Neural cell (in vitro differentiated cells): ENCODE measurements around the gene AKAP6. TPM values are rescaled to one million over a fixed set of nuclear protein-coding genes. Genes with fewer than 3 reads are reported as not detected.

Experiments used
- H2AFZ ChIP-seq: fragments of 200-600, 300-800 bp; sonication (generic), shearing (Covaris generic); 2 replicates; pipeline ENCODE4 v1.6.0; 2014; ENCODE audit warnings: low read depth, mild to moderate bottlenecking, antibody characterized with exemption, low read length, moderate library complexity
- H3F3A ChIP-seq: fragments of 200-600 bp; shearing (Covaris generic); 2 replicates; pipeline ENCODE4 v1.6.1; 2016; ENCODE audit warnings: mild to moderate bottlenecking, moderate library complexity, mixed read lengths, antibody characterized with exemption, low read length; ENCODE audit not compliant: insufficient read depth, poor library complexity, severe bottlenecking
- H3K27ac ChIP-seq: fragments of 200-600, 300-800 bp; sonication (generic), shearing (Covaris generic); 2 replicates; pipeline ENCODE4 v1.5.1; 2014; ENCODE audit warnings: mild to moderate bottlenecking, low read length, moderate library complexity
- H3K27me3 ChIP-seq: fragments of 300-800, 200-600 bp; sonication (generic), shearing (Covaris generic); 2 replicates; pipeline ENCODE4 v1.6.0; 2014; ENCODE audit warnings: mild to moderate bottlenecking, low read depth, low read length, moderate library complexity; ENCODE audit not compliant: insufficient read depth
- H3K36me3 ChIP-seq: fragments of 300-800, 200-600 bp; sonication (generic), shearing (Covaris generic); 2 replicates; pipeline ENCODE4 v1.5.1; 2014; ENCODE audit warnings: mild to moderate bottlenecking, antibody characterized with exemption, low read length, moderate library complexity; ENCODE audit not compliant: insufficient read depth
- H3K4me2 ChIP-seq: fragments of 300-800, 200-600 bp; sonication (generic), shearing (Covaris generic); 2 replicates; pipeline ENCODE4 v1.6.0; 2014; ENCODE audit warnings: mild to moderate bottlenecking, low read length
- H3K4me3 ChIP-seq: fragments of 300-800, 200-600 bp; sonication (generic), shearing (Covaris generic); 2 replicates; pipeline ENCODE4 v1.5.1; 2014; ENCODE audit warnings: mild to moderate bottlenecking, low read length, moderate library complexity
- H3K79me2 ChIP-seq: fragments of 200-600 bp; shearing (Covaris generic); replicated peaks from 2 replicates; pipeline ENCODE4 v1.6.0; 2014; ENCODE audit warnings: mild to moderate bottlenecking, low read length, moderate library complexity; ENCODE audit not compliant: insufficient read depth
- H3K9ac ChIP-seq: fragments of 300-800, 200-600 bp; sonication (generic), shearing (Covaris generic); 2 replicates; pipeline ENCODE4 v1.6.1; 2016; ENCODE audit warnings: mild to moderate bottlenecking, low read length, mixed read lengths
- H3K9me2 ChIP-seq: fragments of 200-600 bp; shearing (Covaris generic); 2 replicates; pipeline ENCODE4 v1.6.1; 2016; ENCODE audit warnings: mild to moderate bottlenecking, low read length, mixed read lengths; ENCODE audit not compliant: insufficient read depth
- H3K9me3 ChIP-seq: fragments of 200-600, 300-800 bp; sonication (generic), shearing (Covaris generic); 2 replicates; pipeline ENCODE4 v1.6.1; 2016; ENCODE audit warnings: mild to moderate bottlenecking, mixed run types, low read length, moderate library complexity, mixed read lengths
- H4K20me1 ChIP-seq: fragments of 200-600 bp; shearing (Covaris generic); 2 replicates; pipeline ENCODE4 v1.6.1; 2016; ENCODE audit warnings: mild to moderate bottlenecking, mixed run types; ENCODE audit not compliant: insufficient read depth
- EP300 ChIP-seq: fragments of 450-650 bp; conservative IDR thresholded peaks from 2 replicates; pipeline ENCODE4 v1.6.1; 2014; ENCODE audit warnings: antibody characterized with exemption, mild to moderate bottlenecking, moderate library complexity; ENCODE audit not compliant: poor library complexity, severe bottlenecking
- EZH2 ChIP-seq: fragments of 200-600, 300-800 bp; shearing (Covaris generic), sonication (generic); IDR thresholded peaks from 2 replicates; pipeline ENCODE4 v1.6.1; 2014; ENCODE audit warnings: antibody characterized with exemption, low read length, borderline replicate concordance, mild to moderate bottlenecking; ENCODE audit not compliant: insufficient read depth, poor library complexity, severe bottlenecking
- MXI1 ChIP-seq: fragments of 450-650 bp; conservative IDR thresholded peaks from 2 replicates; pipeline ENCODE4 v1.6.1; 2014; ENCODE audit warnings: antibody characterized with exemption, mild to moderate bottlenecking; ENCODE audit not compliant: poor library complexity, severe bottlenecking
- POLR2AphosphoS5 ChIP-seq: IDR thresholded peaks from 2 replicates; pipeline ENCODE4 v1.6.1; 2012
- RAD21 ChIP-seq: fragments of 450-650 bp; conservative IDR thresholded peaks from 2 replicates; pipeline ENCODE4 v1.6.1; 2014; ENCODE audit warnings: antibody characterized with exemption, mild to moderate bottlenecking, moderate library complexity
- SMC3 ChIP-seq: fragments of 450-650 bp; conservative IDR thresholded peaks from 2 replicates; pipeline ENCODE4 v1.6.1; 2014; ENCODE audit warnings: antibody characterized with exemption, mild to moderate bottlenecking, moderate library complexity; ENCODE audit not compliant: poor library complexity
- TAF1 ChIP-seq: IDR thresholded peaks from 2 replicates; pipeline ENCODE4 v1.6.1; 2012; ENCODE audit warnings: low read depth
- polyA plus RNA-seq: library from polyadenylated mRNA; depleted of rRNA; stranded (reverse); fragments of >200 nt; gene quantifications from 2 replicates; pipeline ENCODE4 v1.2.3, GENCODE V29; 2014
- TF ChIP-seq, protein P1 (sequence below): IDR thresholded peaks from 2 replicates; pipeline ENCODE4 v1.6.1; 2012; ENCODE audit warnings: borderline replicate concordance
- TF ChIP-seq, protein P2 (sequence below): fragments of 450-650 bp; IDR thresholded peaks from 2 replicates; pipeline ENCODE4 v1.5.1; 2014; ENCODE audit warnings: antibody characterized with exemption, mild to moderate bottlenecking, moderate library complexity; ENCODE audit not compliant: poor library complexity, severe bottlenecking

AKAP6 gene
- polyA plus RNA-seq, 1 donor from 2014 or later: 15.8 TPM

DNA sequence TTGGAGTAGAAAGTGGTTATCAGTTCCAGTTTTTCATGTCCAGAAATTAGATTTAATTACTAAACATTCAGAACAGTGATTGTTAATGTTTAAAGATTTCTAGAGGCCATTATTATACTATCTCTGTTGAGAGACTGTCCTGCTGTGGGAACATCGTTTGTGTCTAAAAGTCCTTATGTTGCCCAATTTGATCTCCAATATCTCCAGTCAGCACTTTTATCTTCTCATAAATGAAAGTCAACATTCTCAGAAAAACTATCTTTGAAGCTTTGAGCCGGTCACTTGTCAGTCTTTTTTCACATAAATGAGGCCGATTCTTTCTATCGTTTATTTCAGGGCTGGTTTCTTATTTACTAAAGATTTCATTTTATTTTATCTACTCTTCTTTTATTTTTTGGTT is 518.8 kb downstream of the AKAP6 start:
- no peak overlapping the region for H2AFZ ChIP-seq
- no peak overlapping the region for H3K4me2 ChIP-seq
- no peaks in the 10 kb centered on the region for H3K79me2 ChIP-seq
- no peaks in the 10 kb centered on the region for H3K36me3 ChIP-seq
- no peaks in the 10 kb centered on the region for H3K27me3 ChIP-seq
- TF ChIP-seq, protein P1, sequence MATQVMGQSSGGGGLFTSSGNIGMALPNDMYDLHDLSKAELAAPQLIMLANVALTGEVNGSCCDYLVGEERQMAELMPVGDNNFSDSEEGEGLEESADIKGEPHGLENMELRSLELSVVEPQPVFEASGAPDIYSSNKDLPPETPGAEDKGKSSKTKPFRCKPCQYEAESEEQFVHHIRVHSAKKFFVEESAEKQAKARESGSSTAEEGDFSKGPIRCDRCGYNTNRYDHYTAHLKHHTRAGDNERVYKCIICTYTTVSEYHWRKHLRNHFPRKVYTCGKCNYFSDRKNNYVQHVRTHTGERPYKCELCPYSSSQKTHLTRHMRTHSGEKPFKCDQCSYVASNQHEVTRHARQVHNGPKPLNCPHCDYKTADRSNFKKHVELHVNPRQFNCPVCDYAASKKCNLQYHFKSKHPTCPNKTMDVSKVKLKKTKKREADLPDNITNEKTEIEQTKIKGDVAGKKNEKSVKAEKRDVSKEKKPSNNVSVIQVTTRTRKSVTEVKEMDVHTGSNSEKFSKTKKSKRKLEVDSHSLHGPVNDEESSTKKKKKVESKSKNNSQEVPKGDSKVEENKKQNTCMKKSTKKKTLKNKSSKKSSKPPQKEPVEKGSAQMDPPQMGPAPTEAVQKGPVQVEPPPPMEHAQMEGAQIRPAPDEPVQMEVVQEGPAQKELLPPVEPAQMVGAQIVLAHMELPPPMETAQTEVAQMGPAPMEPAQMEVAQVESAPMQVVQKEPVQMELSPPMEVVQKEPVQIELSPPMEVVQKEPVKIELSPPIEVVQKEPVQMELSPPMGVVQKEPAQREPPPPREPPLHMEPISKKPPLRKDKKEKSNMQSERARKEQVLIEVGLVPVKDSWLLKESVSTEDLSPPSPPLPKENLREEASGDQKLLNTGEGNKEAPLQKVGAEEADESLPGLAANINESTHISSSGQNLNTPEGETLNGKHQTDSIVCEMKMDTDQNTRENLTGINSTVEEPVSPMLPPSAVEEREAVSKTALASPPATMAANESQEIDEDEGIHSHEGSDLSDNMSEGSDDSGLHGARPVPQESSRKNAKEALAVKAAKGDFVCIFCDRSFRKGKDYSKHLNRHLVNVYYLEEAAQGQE: no peak
- no peak for TF ChIP-seq EP300
- no peak for TF ChIP-seq RAD21
- TF ChIP-seq EZH2: no peak
- TF ChIP-seq SMC3: no peak
- no peak for TF ChIP-seq MXI1
- TF ChIP-seq TAF1: no peak
- TF ChIP-seq, protein P2, sequence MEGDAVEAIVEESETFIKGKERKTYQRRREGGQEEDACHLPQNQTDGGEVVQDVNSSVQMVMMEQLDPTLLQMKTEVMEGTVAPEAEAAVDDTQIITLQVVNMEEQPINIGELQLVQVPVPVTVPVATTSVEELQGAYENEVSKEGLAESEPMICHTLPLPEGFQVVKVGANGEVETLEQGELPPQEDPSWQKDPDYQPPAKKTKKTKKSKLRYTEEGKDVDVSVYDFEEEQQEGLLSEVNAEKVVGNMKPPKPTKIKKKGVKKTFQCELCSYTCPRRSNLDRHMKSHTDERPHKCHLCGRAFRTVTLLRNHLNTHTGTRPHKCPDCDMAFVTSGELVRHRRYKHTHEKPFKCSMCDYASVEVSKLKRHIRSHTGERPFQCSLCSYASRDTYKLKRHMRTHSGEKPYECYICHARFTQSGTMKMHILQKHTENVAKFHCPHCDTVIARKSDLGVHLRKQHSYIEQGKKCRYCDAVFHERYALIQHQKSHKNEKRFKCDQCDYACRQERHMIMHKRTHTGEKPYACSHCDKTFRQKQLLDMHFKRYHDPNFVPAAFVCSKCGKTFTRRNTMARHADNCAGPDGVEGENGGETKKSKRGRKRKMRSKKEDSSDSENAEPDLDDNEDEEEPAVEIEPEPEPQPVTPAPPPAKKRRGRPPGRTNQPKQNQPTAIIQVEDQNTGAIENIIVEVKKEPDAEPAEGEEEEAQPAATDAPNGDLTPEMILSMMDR: no peak
- no peak for TF ChIP-seq POLR2AphosphoS5
- no peaks in the 10 kb centered on the region for H3F3A ChIP-seq
- no peak overlapping the region for H3K9ac ChIP-seq
- no peak overlapping the region for H3K4me3 ChIP-seq
- no peaks in the 10 kb centered on the region for H4K20me1 ChIP-seq
- no peaks in the 10 kb centered on the region for H3K9me3 ChIP-seq
- no peaks in the 10 kb centered on the region for H3K9me2 ChIP-seq
- H3K27ac ChIP-seq: no peak overlapping the region

DNA sequence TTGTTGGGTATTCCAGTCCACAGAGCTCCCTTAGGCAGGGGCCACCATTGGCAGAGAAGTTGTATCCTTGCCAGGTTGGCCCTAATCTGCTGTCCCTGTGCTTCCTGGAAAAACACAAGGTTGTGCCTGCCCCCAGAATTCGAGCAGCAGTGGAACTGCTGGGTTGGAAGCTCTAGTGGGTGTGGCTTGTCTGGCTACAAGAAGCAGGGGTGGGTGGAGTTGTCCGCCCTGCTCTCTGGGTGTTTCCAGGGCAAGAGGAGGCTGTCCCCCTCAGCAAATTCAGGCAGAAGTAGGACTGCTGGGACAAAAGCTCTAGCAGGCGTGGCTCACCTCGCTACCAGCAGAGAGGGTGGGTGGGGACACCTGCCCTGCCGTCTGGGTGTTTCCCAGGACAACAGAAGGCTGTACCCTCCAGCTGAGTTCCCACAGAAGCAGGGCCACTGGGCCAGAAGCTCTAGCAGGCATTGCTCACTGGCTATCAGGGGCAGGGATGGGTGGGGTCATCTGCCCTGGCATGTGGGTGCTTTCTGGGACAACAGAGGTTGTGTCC is 536.8 kb downstream of the AKAP6 start:
- Histone ChIP-seq H3K27ac (no peak overlapping the region), H3K4me3 (no peak overlapping the region), H3K36me3 (no peaks in the 10 kb centered on the region), H2AFZ (no peak overlapping the region), H3K27me3 (no peaks in the 10 kb centered on the region), H3K4me2 (no peak overlapping the region), H3K9me2 (no peaks in the 10 kb centered on the region), H3K9ac (no peak overlapping the region), H3F3A (no peaks in the 10 kb centered on the region), H3K79me2 (no peaks in the 10 kb centered on the region), H3K9me3 (no peaks in the 10 kb centered on the region), H4K20me1 (no peaks in the 10 kb centered on the region)
- no peak for TF ChIP-seq EP300
- no peak for TF ChIP-seq EZH2
- TF ChIP-seq, protein P2: no peak
- no peak for TF ChIP-seq MXI1
- no peak for TF ChIP-seq SMC3
- no peak for TF ChIP-seq POLR2AphosphoS5
- TF ChIP-seq, protein P1: no peak
- no peak for TF ChIP-seq RAD21
- no peak for TF ChIP-seq TAF1
